H9 (cell line): Measurements from ENCODE around the gene SH3RF3. TPM values are rescaled to one million over a fixed set of nuclear protein-coding genes. Genes with fewer than 3 reads are reported as not detected.

Source experiments
- DNase-seq: peaks from one replicate; pipeline ENCODE4 v3.0.0-alpha.2; 2017
- H2AFZ ChIP-seq: one replicate; pipeline ENCODE4 v1.6.1; 2013; ENCODE audit warnings: mild to moderate bottlenecking, low read length, control low read depth, moderate library complexity
- H2AK5ac ChIP-seq: 2 replicates; pipeline ENCODE4 v1.6.1; 2013; ENCODE audit warnings: low read length, control low read depth, mixed read lengths; ENCODE audit not compliant: insufficient read length
- H2BK120ac ChIP-seq: one replicate; pipeline ENCODE4 v1.6.1; 2013; ENCODE audit warnings: low read depth, mild to moderate bottlenecking, low read length, control low read depth, inconsistent platforms; ENCODE audit not compliant: poor library complexity, severe bottlenecking
- H2BK12ac ChIP-seq: 2 replicates; pipeline ENCODE4 v1.6.1; 2013; ENCODE audit warnings: low read length, control low read depth, mixed read lengths, low read depth; ENCODE audit not compliant: insufficient read length
- H2BK15ac ChIP-seq: 2 replicates; pipeline ENCODE4 v1.6.1; 2013; ENCODE audit warnings: low read depth, low read length, control low read depth
- H2BK20ac ChIP-seq: one replicate; pipeline ENCODE4 v1.6.1; 2013; ENCODE audit warnings: low read depth, mild to moderate bottlenecking, low read length, control low read depth, inconsistent platforms; ENCODE audit not compliant: poor library complexity, severe bottlenecking
- H2BK5ac ChIP-seq: 2 replicates; pipeline ENCODE4 v1.6.1; 2013; ENCODE audit warnings: low read length, control low read depth, mixed read lengths; ENCODE audit not compliant: insufficient read length
- H3K14ac ChIP-seq: 2 replicates; pipeline ENCODE4 v1.6.1; 2013; ENCODE audit warnings: low read length, control low read depth; ENCODE audit not compliant: insufficient read depth
- H3K18ac ChIP-seq: 2 replicates; pipeline ENCODE4 v1.6.1; 2013; ENCODE audit warnings: low read depth, mild to moderate bottlenecking, mixed read lengths, low read length, control low read depth; ENCODE audit not compliant: insufficient read length
- H3K23ac ChIP-seq: 2 replicates; pipeline ENCODE4 v1.6.1; 2013; ENCODE audit warnings: low read length, control low read depth, mixed read lengths, low read depth; ENCODE audit not compliant: insufficient read length
- H3K23me2 ChIP-seq: 2 replicates; pipeline ENCODE4 v1.6.1; 2013; ENCODE audit warnings: low read depth, mild to moderate bottlenecking, mixed read lengths, low read length, control low read depth; ENCODE audit not compliant: insufficient read length, poor library complexity, severe bottlenecking
- H3K27ac ChIP-seq: 2 replicates; pipeline ENCODE4 v1.5.1; 2013; ENCODE audit warnings: low read length, control low read depth, mixed read lengths, low read depth; ENCODE audit not compliant: insufficient read length
- H3K27me3 ChIP-seq: 2 replicates; pipeline ENCODE4 v1.6.1; 2013; ENCODE audit warnings: low read length, control low read depth, inconsistent platforms; ENCODE audit not compliant: insufficient read depth
- H3K4ac ChIP-seq: 2 replicates; pipeline ENCODE4 v1.6.1; 2013; ENCODE audit warnings: low read depth, mild to moderate bottlenecking, control low read depth, inconsistent platforms, low read length, moderate library complexity
- H3K4me1 ChIP-seq: 2 replicates; pipeline ENCODE4 v1.6.1; 2013; ENCODE audit warnings: low read length, control low read depth, inconsistent platforms; ENCODE audit not compliant: insufficient read depth
- H3K4me2 ChIP-seq: 2 replicates; pipeline ENCODE4 v1.6.1; 2013; ENCODE audit warnings: low read length, control low read depth, mixed read lengths; ENCODE audit not compliant: insufficient read length, insufficient read depth
- H3K56ac ChIP-seq: 2 replicates; pipeline ENCODE4 v1.6.1; 2013; ENCODE audit warnings: low read depth, mild to moderate bottlenecking, mixed read lengths, low read length, control low read depth; ENCODE audit not compliant: insufficient read length
- H3K79me1 ChIP-seq: 2 replicates; pipeline ENCODE4 v1.6.1; 2013; ENCODE audit warnings: low read depth, mild to moderate bottlenecking, moderate library complexity, low read length, control low read depth, inconsistent platforms; ENCODE audit not compliant: insufficient read depth, poor library complexity, severe bottlenecking
- H3K79me2 ChIP-seq: 2 replicates; pipeline ENCODE4 v1.6.1; 2013; ENCODE audit warnings: low read length, control low read depth, inconsistent platforms; ENCODE audit not compliant: insufficient read depth
- H3K9ac ChIP-seq: 2 replicates; pipeline ENCODE4 v1.6.1; 2013; ENCODE audit warnings: low read length, control low read depth, mixed read lengths; ENCODE audit not compliant: insufficient read length; ENCODE audit errors: extremely low read depth
- H3K9me3 ChIP-seq: one replicate; pipeline ENCODE4 v1.6.1; 2013; ENCODE audit warnings: low read depth, low read length, inconsistent platforms; ENCODE audit not compliant: control insufficient read depth
- H3T11ph ChIP-seq: one replicate; pipeline ENCODE4 v1.6.1; 2013; ENCODE audit warnings: mild to moderate bottlenecking, low read length, control low read depth, inconsistent platforms
- H4K20me1 ChIP-seq: one replicate; pipeline ENCODE4 v1.6.1; 2013; ENCODE audit not compliant: control insufficient read depth, insufficient read length, insufficient read depth
- H4K5ac ChIP-seq: 2 replicates; pipeline ENCODE4 v1.6.1; 2013; ENCODE audit warnings: low read depth, mild to moderate bottlenecking, mixed read lengths, low read length, control low read depth; ENCODE audit not compliant: insufficient read length
- H4K8ac ChIP-seq: replicated peaks from 2 replicates; pipeline ENCODE4 v1.6.1; 2013; ENCODE audit warnings: low read length, control low read depth, mixed read lengths, low read depth; ENCODE audit not compliant: insufficient read length
- H4K91ac ChIP-seq: 2 replicates; pipeline ENCODE4 v1.6.1; 2013; ENCODE audit warnings: low read depth, mild to moderate bottlenecking, moderate library complexity, mixed read lengths, low read length, control low read depth; ENCODE audit not compliant: insufficient read length
- H3K27ac Mint-ChIP-seq, 3 experiments: 2 replicates in 2 of 3; 3 replicates in 1 of 3; pipeline ENCODE4 v1.8.0; 2020 to 2021; ENCODE audit warnings: mixed read lengths in 3 of 3, mild to moderate bottlenecking in 1 of 3, moderate library complexity in 1 of 3
- H3K27me3 Mint-ChIP-seq: 2 replicates; pipeline ENCODE4 v1.8.0; 2021; ENCODE audit warnings: low read depth, mild to moderate bottlenecking, moderate library complexity, mixed read lengths
- H3K36me3 Mint-ChIP-seq, 3 experiments: 2 replicates in 2 of 3; 3 replicates in 1 of 3; pipeline ENCODE4 v1.8.0; 2020 to 2021; ENCODE audit warnings: low read depth in 3 of 3, mixed read lengths in 3 of 3; ENCODE audit not compliant: insufficient read depth in 1 of 3
- H3K4me1 Mint-ChIP-seq, 2 experiments: 2 replicates each; pipeline ENCODE4 v1.8.0; 2020; ENCODE audit warnings: mixed read lengths in 2 of 2
- H3K4me3 Mint-ChIP-seq, 2 experiments: 2 replicates in 1 of 2; 3 replicates in 1 of 2; pipeline ENCODE4 v1.8.0; 2020 to 2021; ENCODE audit warnings: mild to moderate bottlenecking in 2 of 2, mixed read lengths in 2 of 2, moderate library complexity in 1 of 2
- H3K9me3 Mint-ChIP-seq, 2 experiments: 2 replicates in 1 of 2; 3 replicates in 1 of 2; pipeline ENCODE4 v1.8.0; 2020; ENCODE audit warnings: mild to moderate bottlenecking in 2 of 2, mixed read lengths in 2 of 2, moderate library complexity in 1 of 2
- WGBS: extraction: QIAGEN DNeasy Blood & Tissue Kit; methylation state at CpG from one replicate; pipeline ENCODE4 v1.1.7; 2013; ENCODE audit warnings: missing lambda C conversion rate, low lambda C conversion rate, mixed read lengths; ENCODE audit not compliant: insufficient read length; ENCODE audit errors: extremely low coverage; 5-methylcytosine and 5-hydroxymethylcytosine counted together
- total RNA-seq: library from RNA; stranded (reverse); gene quantifications from 2 replicates; pipeline ENCODE4 v1.2.1, GENCODE V29; 2021
- TF ChIP-seq, protein P1 (sequence below): fragments of 200-600 bp; sonication (generic); conservative IDR thresholded peaks from 3 replicates; pipeline ENCODE4 v1.8.0; 2021; ENCODE audit warnings: antibody characterized with exemption, mild to moderate bottlenecking

The SH3RF3 gene
- total RNA-seq, 1 experiment from 2014 or later: 0.46 TPM

DNA sequence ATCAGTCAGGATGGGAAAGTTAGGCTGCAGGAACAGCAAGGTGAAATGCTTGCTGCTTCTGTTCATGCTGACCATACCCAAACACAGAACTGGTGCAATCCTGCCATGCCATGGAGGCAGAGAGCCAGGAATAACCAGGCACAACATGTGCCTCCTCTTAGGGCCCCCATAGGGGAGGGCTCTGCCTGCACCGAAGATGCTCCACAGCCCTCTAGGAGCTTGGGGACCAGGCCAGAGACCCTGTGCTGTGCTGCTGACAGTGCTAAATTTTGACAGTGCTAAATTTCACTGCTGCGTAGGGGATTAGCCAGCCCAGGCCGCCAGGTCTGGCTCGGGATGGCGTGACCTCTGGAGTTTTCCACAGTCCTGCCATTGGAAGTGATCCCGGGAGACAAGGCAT lies 173.3 kb downstream of the SH3RF3 start:
- no peak overlapping the region for H3K4me3 Mint-ChIP-seq
- no peak overlapping the region for H3K14ac ChIP-seq
- H3K4me1 ChIP-seq: peaks cover 3% of the 10 kb centered on the region; the same call in 1 of the 2 replicates
- H3K56ac ChIP-seq: no peak overlapping the region
- no peak overlapping the region for H4K91ac ChIP-seq
- H3K79me2 ChIP-seq: no peaks in the 10 kb centered on the region
- H3K27me3 Mint-ChIP-seq: peaks cover 4% of the 10 kb centered on the region
- H2AK5ac ChIP-seq: no peak overlapping the region
- TF ChIP-seq, protein P1, sequence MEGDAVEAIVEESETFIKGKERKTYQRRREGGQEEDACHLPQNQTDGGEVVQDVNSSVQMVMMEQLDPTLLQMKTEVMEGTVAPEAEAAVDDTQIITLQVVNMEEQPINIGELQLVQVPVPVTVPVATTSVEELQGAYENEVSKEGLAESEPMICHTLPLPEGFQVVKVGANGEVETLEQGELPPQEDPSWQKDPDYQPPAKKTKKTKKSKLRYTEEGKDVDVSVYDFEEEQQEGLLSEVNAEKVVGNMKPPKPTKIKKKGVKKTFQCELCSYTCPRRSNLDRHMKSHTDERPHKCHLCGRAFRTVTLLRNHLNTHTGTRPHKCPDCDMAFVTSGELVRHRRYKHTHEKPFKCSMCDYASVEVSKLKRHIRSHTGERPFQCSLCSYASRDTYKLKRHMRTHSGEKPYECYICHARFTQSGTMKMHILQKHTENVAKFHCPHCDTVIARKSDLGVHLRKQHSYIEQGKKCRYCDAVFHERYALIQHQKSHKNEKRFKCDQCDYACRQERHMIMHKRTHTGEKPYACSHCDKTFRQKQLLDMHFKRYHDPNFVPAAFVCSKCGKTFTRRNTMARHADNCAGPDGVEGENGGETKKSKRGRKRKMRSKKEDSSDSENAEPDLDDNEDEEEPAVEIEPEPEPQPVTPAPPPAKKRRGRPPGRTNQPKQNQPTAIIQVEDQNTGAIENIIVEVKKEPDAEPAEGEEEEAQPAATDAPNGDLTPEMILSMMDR: no peak
- no peak overlapping the region for H3K4ac ChIP-seq
- H3K9me3 ChIP-seq: no peaks in the 10 kb centered on the region
- H3K18ac ChIP-seq: no peak overlapping the region
- no peaks in the 10 kb centered on the region for H3K23me2 ChIP-seq
- no peak overlapping the region for H3K27ac Mint-ChIP-seq
- H3K9me3 Mint-ChIP-seq: no peaks in the 10 kb centered on the region
- no peak overlapping the region for H2BK120ac ChIP-seq
- H4K5ac ChIP-seq: no peak overlapping the region
- H2BK20ac ChIP-seq: no peak overlapping the region
- no peak overlapping the region for H3K23ac ChIP-seq
- no peak overlapping the region for H3K4me2 ChIP-seq
- no peak overlapping the region for H2BK12ac ChIP-seq
- H3T11ph ChIP-seq: no peak overlapping the region
- H3K27ac ChIP-seq: no peak overlapping the region
- no peaks in the 10 kb centered on the region for H4K20me1 ChIP-seq
- H3K79me1 ChIP-seq: no peaks in the 10 kb centered on the region
- no peak overlapping the region for H2AFZ ChIP-seq
- H3K36me3 Mint-ChIP-seq: peaks cover 0 to 2% (median 0%) of the 10 kb centered on the region in 3 experiments; a peak in 1 of 7 replicates
- no CpG with 5 or more reads among the region's 6 CpGs for WGBS
- H3K9ac ChIP-seq: no peak overlapping the region
- DNase-seq: no peak
- no peak overlapping the region for H2BK15ac ChIP-seq
- H2BK5ac ChIP-seq: no peak overlapping the region
- no peak overlapping the region for H4K8ac ChIP-seq
- peaks cover 9 to 12% of the 10 kb centered on the region in 2 experiments for H3K4me1 Mint-ChIP-seq
- H3K27me3 ChIP-seq: no peaks in the 10 kb centered on the region
